ENCODE results near the gene POGLUT3. TPM values are rescaled to one million over a fixed set of nuclear protein-coding genes. Genes with fewer than 3 reads are reported as not detected.

Gene POGLUT3
- total and polyA plus RNA-seq, 11 donors, result 5.3 to 19.8 (median 10.0) TPM

GRCh38 chr11:108535384-108535955, 37.3 kb upstream of the POGLUT3 start:
- no peak overlapping the region for H3K4me3 ChIP-seq
- no peaks in the 10 kb centered on the region for H3K4me1 ChIP-seq
- TF ChIP-seq POLR2A (IDR thresholded peaks at IDR 0.05), result no peak
- TF ChIP-seq CTCF (IDR thresholded peaks at IDR 0.05), result no peak
- intact Hi-C loops (cut with DNase I), result no loop called here
- no peak overlapping the region for H3K27ac ChIP-seq
- H3K36me3 ChIP-seq, result no peaks in the 10 kb centered on the region
- DNase-seq (no peak), ATAC-seq (no peak)
- H3K9me3 ChIP-seq, result no peaks in the 10 kb centered on the region
- 66 to 82% (median 76%) methylated on average over 6 of the region's 6 CpGs for WGBS, 4 donors
- no peaks in the 10 kb centered on the region for H3K27me3 ChIP-seq

- no peaks in the 10 kb centered on the region for H3K36me3 ChIP-seq
- intact Hi-C loops (cut with DNase I), result no loop called here
- no peaks in the 10 kb centered on the region for H3K27me3 ChIP-seq
- ATAC-seq, result no peak
- 63 to 74% (median 73%) methylated on average over 2 of the region's 2 CpGs for WGBS, 4 donors
- H3K4me1 ChIP-seq, result no peaks in the 10 kb centered on the region
- TF ChIP-seq POLR2A (IDR thresholded peaks at IDR 0.05) (no peak), CTCF (IDR thresholded peaks at IDR 0.05) (no peak)
- no peak overlapping the region for H3K27ac ChIP-seq
- no peaks in the 10 kb centered on the region for H3K9me3 ChIP-seq
- DNase-seq, result no peak
- no peak overlapping the region for H3K4me3 ChIP-seq
Observed at GRCh38 chr11:108534274-108534882, 36.2 kb upstream of the POGLUT3 start.

- Histone ChIP-seq H3K36me3 (no peaks in the 10 kb centered on the region), H3K4me3 (no peak overlapping the region), H3K27me3 (no peaks in the 10 kb centered on the region), H3K4me1 (no peaks in the 10 kb centered on the region), H3K9me3 (no peaks in the 10 kb centered on the region), H3K27ac (no peak overlapping the region)
- intact Hi-C loops (cut with DNase I), result no loop called here
- ATAC-seq (no peak), DNase-seq (no peak)
- 93 to 98% (median 95%) methylated on average over 4 to 5 of the region's 5 CpGs for WGBS, 4 donors
- TF ChIP-seq POLR2A (IDR thresholded peaks at IDR 0.05) (no peak), CTCF (IDR thresholded peaks at IDR 0.05) (no peak)
Observed at GRCh38 chr11:108530426-108530825, 32.2 kb upstream of the POGLUT3 start.

- intact Hi-C loops (cut with DNase I), result no loop called here
- no peak for DNase-seq
- Histone ChIP-seq H3K27ac (no peak overlapping the region), H3K4me1 (no peaks in the 10 kb centered on the region), H3K4me3 (no peak overlapping the region), H3K27me3 (no peaks in the 10 kb centered on the region), H3K36me3 (no peaks in the 10 kb centered on the region), H3K9me3 (no peaks in the 10 kb centered on the region)
- TF ChIP-seq POLR2A (IDR thresholded peaks at IDR 0.05), result no peak
- no peak for TF ChIP-seq CTCF (IDR thresholded peaks at IDR 0.05)
- 74 to 76% (median 74%) methylated on average over 6 of the region's 6 CpGs for WGBS, 4 donors
- ATAC-seq, result no peak
Observed at GRCh38 chr11:108527382-108527781, 29.2 kb upstream of the POGLUT3 start.
